A673 (cell line): ENCODE results near the gene YEATS2. TPM values are rescaled to one million over a fixed set of nuclear protein-coding genes. Genes with fewer than 3 reads are reported as not detected.
"Not testable (repeated sequence)": the region's sequence is repeated elsewhere in the genome, so short reads cannot be mapped to it uniquely, and the experiment has no call there.

Experiments used
- BruUV-seq: library from RNA; stranded (reverse); fragments of 400-500 nt; replicated peaks from 2 replicates; lab custom pipeline; 2021; lab: Mats Ljungman, UMichigan
- CTCF ChIA-PET: fragments of 300-600 bp; sonication (Branson Sonifier 250); formaldehyde crosslinking; loops from one replicate; lab custom pipeline; 2022; ENCODE audit warnings: antibody characterized with exemption; lab: Charles Lee
- POLR2A ChIA-PET: fragments of 300-600 bp; sonication (Branson Sonifier 250); formaldehyde crosslinking; loops from one replicate; lab custom pipeline; 2022; ENCODE audit warnings: antibody characterized with exemption; ENCODE audit not compliant: low non-redundant PET; lab: Charles Lee
- DNase-seq: peaks from one replicate; pipeline ENCODE4 v3.0.0-alpha.2; 2015; ENCODE audit warnings: low spot score
- H3K27ac ChIP-seq: fragments of 200-600 bp; sonication (generic); 2 replicates; pipeline ENCODE4 v1.5.1; 2016; ENCODE audit warnings: mixed run types, low read depth, mild to moderate bottlenecking, mixed read lengths, antibody characterized with exemption, low read length; ENCODE audit not compliant: poor library complexity, severe bottlenecking
- H3K27me3 ChIP-seq: fragments of 200-600 bp; sonication (generic); replicated peaks from 2 replicates; pipeline ENCODE4 v1.6.1; 2017; ENCODE audit warnings: mixed run types, low read depth, mild to moderate bottlenecking, mixed read lengths, antibody characterized with exemption, low read length; ENCODE audit not compliant: insufficient read depth, poor library complexity
- H3K36me3 ChIP-seq: fragments of 200-600 bp; sonication (generic); 2 replicates; pipeline ENCODE4 v1.6.1; 2016; ENCODE audit warnings: mixed run types, mild to moderate bottlenecking, mixed read lengths, antibody characterized with exemption, low read length; ENCODE audit not compliant: insufficient read depth, poor library complexity, severe bottlenecking
- H3K4me1 ChIP-seq: fragments of 200-600 bp; sonication (generic); 2 replicates; pipeline ENCODE4 v1.6.1; 2017; ENCODE audit warnings: mixed run types, mild to moderate bottlenecking, mixed read lengths, antibody characterized with exemption, low read length; ENCODE audit not compliant: insufficient read depth, poor library complexity, severe bottlenecking
- H3K4me3 ChIP-seq: fragments of 200-600 bp; sonication (generic); 2 replicates; pipeline ENCODE4 v1.5.1; 2016; ENCODE audit warnings: low read depth, mixed run types, mild to moderate bottlenecking, mixed read lengths, low read length; ENCODE audit not compliant: poor library complexity, severe bottlenecking
- H3K9me3 ChIP-seq: fragments of 200-600 bp; sonication (generic); 2 replicates; pipeline ENCODE4 v1.6.1; 2016; ENCODE audit warnings: mixed run types, low read depth, mild to moderate bottlenecking, mixed read lengths, antibody characterized with exemption, low read length; ENCODE audit not compliant: poor library complexity, severe bottlenecking
- CTCF ChIP-seq: fragments of 300-800, 200-600 bp; sonication (generic); conservative IDR thresholded peaks from 2 replicates; pipeline ENCODE4 v1.5.1; 2017; ENCODE audit warnings: low read depth, mild to moderate bottlenecking, antibody characterized with exemption, low read length, moderate library complexity, mixed read lengths
- EZH2 ChIP-seq: fragments of 200-600 bp; sonication (generic); IDR thresholded peaks from 2 replicates; pipeline ENCODE4 v1.6.1; 2017; ENCODE audit warnings: borderline replicate concordance, low read depth, mild to moderate bottlenecking, mixed read lengths, antibody characterized with exemption, low read length; ENCODE audit not compliant: poor library complexity, severe bottlenecking
- intact Hi-C: fragments of 100-400 bp; cut with micrococcal nuclease; formaldehyde crosslinking; loops from one replicate; pipeline ENCODE4 v1.10.0; 2022; ENCODE audit not compliant: unreplicated experiment
- total RNA-seq: library from RNA; stranded (reverse); gene quantifications from 2 replicates; pipeline ENCODE4 v1.2.3, GENCODE V29; 2021

The YEATS2 gene
- total RNA-seq, 1 experiment from 2014 or later: 40.7 TPM

DNA sequence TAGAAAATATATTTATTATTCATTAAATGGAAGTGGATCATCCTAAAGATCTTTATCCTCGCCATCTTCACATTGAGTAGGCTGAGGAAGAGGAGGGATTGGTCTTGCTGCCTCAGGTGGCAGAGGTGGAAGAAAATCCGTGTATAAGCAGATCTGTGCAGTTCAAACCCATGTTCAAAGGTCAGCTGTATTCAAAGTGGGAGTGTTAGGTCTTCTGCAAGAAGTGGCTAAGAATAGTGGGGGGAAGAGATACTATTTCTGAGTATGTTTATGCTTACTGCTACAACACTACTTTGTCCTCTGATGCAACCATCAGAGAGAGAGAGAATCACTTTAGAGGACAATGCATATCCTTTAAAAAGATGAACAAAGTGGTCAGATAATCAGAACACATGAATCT, 39.5 kb downstream of the YEATS2 start:
- TF ChIP-seq CTCF (no peak), EZH2 (no peak)
- intact Hi-C loops: no loop called here
- Histone ChIP-seq H3K27ac (no peak overlapping the region), H3K9me3 (no peaks in the 10 kb centered on the region), H3K36me3 (peaks cover 45% of the 10 kb centered on the region), H3K27me3 (no peaks in the 10 kb centered on the region), H3K4me3 (no peak overlapping the region), H3K4me1 (no peaks in the 10 kb centered on the region)
- BruUV-seq: no TSS peak
- ChIA-PET CTCF (no interaction called here), POLR2A (no interaction called here)
- no peak for DNase-seq

DNA sequence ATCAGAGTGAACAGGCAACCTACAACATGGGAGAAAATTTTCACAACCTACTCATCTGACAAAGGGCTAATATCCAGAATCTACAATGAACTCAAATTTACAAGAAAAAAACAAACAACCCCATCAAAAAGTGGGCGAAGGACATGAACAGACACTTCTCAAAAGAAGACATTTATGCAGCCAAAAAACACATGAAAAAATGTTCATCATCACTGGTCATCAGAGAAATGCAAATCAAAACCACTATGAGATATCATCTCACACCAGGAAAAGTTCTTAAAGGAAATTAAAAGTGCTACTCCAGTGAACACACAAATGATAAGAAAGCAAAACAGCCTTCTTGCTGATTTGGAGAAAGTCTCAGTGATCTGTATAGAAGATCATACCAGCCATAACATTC, 42.6 kb downstream of the YEATS2 start:
- POLR2A ChIA-PET, H3K4me1 ChIP-seq, intact Hi-C loops, CTCF ChIA-PET, H3K9me3 ChIP-seq, H3K4me3 ChIP-seq, H3K27me3 ChIP-seq, BruUV-seq, DNase-seq, H3K27ac ChIP-seq: not testable (repeated sequence)
- H3K36me3 ChIP-seq: peaks cover 34% of the 10 kb centered on the region

DNA sequence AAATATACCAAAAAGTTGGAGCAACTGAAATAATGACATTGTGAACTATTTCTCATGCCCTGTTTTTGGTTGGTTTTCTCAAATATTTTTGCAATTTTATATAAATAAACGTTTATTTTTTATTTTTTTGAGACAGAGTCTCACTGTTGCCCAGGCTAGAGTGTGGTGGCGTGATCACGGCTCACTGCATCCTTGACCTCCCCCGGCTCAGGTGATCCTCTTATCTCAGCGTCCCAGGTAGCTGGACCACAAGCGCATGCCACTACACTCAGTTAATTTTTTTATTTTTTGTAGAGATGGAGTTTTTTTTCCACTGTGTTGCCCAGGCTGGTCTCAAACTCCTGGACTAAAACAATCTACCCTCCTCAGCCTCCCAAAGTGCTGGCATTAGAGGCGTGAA, 45.6 kb downstream of the YEATS2 start:
- no TSS peak for BruUV-seq
- H3K4me1 ChIP-seq: no peaks in the 10 kb centered on the region
- H3K36me3 ChIP-seq: peaks cover 27% of the 10 kb centered on the region
- H3K4me3 ChIP-seq: no peak overlapping the region
- DNase-seq: no peak
- H3K27me3 ChIP-seq: no peaks in the 10 kb centered on the region
- no peak for TF ChIP-seq EZH2
- no peak for TF ChIP-seq CTCF
- ChIA-PET CTCF (no interaction called here), POLR2A (no interaction called here)
- H3K27ac ChIP-seq: no peak overlapping the region
- H3K9me3 ChIP-seq: no peaks in the 10 kb centered on the region
- intact Hi-C loops: no loop called here

GRCh38 chr3:183745300-183746098, 47.9 kb downstream of the YEATS2 start:
- CTCF ChIA-PET: no interaction called here
- peak; percentile 14 for DNase-seq

More at GRCh38 chr3:183745300-183746098, 47.9 kb downstream of the YEATS2 start:
- no peaks in the 10 kb centered on the region for H3K27me3 ChIP-seq
- H3K9me3 ChIP-seq: no peaks in the 10 kb centered on the region
- H3K36me3 ChIP-seq: peaks cover 40% of the 10 kb centered on the region
- H3K27ac ChIP-seq: no peak overlapping the region
- intact Hi-C loops: no loop called here
- no peaks in the 10 kb centered on the region for H3K4me1 ChIP-seq
- no TSS peak for BruUV-seq
- POLR2A ChIA-PET: no interaction called here
- H3K4me3 ChIP-seq: no peak overlapping the region
- TF ChIP-seq EZH2 (no peak), CTCF (no peak)
